ENCODE data around the gene ARHGAP44.

DNA sequence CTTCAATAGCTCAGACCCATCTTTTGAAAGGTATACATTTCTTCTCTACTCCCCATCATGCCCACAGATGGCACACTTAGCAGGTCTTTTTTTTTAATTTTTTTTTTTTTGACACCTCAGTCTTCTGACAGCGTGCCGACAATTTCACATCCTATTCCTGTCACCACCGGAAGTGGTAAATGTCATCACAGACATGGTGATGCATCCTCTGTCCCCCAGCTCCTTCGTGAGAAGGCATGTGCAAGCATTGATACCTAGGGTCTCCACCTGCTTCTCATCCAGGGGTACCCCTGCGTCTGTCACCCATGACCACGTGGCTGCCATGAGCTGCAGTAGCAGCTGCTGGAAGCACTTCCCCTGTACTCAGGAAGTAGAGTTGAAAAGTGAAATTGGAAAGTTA is 192.9 kb downstream of the ARHGAP44 start:
- TF ChIP-seq HHEX (CRISPR knock-in tag; IDR thresholded peaks at IDR 0.05) (no peak), EZH2 (conservative IDR thresholded peaks at IDR 0.05; ENCODE audit: low read depth, low read length) (no peak), ZNF781 (CRISPR knock-in tag; IDR thresholded peaks at IDR 0.05; ENCODE audit: borderline replicate concordance, not compliant biosample characterization) (no peak), ZFX (CRISPR knock-in tag; IDR thresholded peaks at IDR 0.05; ENCODE audit: low read depth) (no peak), SRSF9 (IDR thresholded peaks at IDR 0.05; ENCODE audit: borderline replicate concordance, insufficient read depth, low read depth, low read length, poor library complexity, severe bottlenecking) (no peak), ZBTB43 (CRISPR knock-in tag; conservative IDR thresholded peaks at IDR 0.05) (no peak)

All from HepG2 (cell line).